ENCODE measurements around the gene TCFL5.

DNA sequence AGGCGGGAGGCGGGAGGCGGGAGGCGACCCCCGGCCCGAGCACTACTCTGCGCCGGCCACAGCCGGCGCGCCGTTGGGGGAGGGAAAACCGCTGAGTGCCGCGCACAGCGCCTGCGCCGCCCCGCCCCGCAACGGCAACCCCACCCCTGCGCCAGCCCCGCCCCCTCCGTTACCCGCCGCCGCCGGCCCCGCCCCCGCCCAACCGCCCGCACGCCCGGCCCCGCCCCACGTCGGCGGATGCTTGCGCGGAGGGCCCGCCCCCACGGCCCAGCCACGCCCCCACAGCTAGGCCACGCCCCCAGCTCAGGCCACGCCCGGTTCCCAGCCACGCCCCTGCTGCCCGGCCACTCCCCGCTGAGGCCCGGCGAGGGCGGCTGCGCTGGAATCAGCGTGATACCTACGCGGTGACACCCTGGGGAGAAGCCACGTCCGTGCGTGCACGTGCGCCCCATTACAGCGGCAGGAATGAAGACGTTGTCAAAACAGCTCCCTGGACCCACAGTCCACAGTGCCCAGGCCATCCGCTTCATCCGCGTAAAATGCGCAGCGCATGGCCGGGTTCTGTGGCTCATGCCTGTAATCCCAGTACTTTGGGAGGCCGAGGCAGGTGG is at the start of gene TCFL5:
- TF ChIP-seq, protein P1, sequence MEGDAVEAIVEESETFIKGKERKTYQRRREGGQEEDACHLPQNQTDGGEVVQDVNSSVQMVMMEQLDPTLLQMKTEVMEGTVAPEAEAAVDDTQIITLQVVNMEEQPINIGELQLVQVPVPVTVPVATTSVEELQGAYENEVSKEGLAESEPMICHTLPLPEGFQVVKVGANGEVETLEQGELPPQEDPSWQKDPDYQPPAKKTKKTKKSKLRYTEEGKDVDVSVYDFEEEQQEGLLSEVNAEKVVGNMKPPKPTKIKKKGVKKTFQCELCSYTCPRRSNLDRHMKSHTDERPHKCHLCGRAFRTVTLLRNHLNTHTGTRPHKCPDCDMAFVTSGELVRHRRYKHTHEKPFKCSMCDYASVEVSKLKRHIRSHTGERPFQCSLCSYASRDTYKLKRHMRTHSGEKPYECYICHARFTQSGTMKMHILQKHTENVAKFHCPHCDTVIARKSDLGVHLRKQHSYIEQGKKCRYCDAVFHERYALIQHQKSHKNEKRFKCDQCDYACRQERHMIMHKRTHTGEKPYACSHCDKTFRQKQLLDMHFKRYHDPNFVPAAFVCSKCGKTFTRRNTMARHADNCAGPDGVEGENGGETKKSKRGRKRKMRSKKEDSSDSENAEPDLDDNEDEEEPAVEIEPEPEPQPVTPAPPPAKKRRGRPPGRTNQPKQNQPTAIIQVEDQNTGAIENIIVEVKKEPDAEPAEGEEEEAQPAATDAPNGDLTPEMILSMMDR (conservative IDR thresholded peaks at IDR 0.05; ENCODE audit: low read length) = no peak
- no peak for TF ChIP-seq EZH2phosphoT487 (IDR thresholded peaks at IDR 0.05; ENCODE audit: borderline replicate concordance)
